GM23338 (cell line): Measurements from ENCODE around the gene CEP95.

Experiments used
- EZH2phosphoT487 ChIP-seq: fragments of 200-600 bp; sonication (generic); IDR thresholded peaks from one replicate; pipeline ENCODE4 v1.8.1; 2018; ENCODE audit warnings: antibody characterized with exemption; ENCODE audit not compliant: unreplicated experiment
- POLR2AphosphoS5 ChIP-seq: IDR thresholded peaks from 2 replicates; pipeline ENCODE4 v1.6.1; 2016; ENCODE audit warnings: antibody characterized with exemption, low read depth
- ZNF331 ChIP-seq: fragments of 250-450 bp; sonication (Bioruptor Pico); IDR thresholded peaks from 2 replicates; pipeline ENCODE4 v1.5.0; 2020; ENCODE audit warnings: low read depth, mild to moderate bottlenecking, moderate library complexity

DNA sequence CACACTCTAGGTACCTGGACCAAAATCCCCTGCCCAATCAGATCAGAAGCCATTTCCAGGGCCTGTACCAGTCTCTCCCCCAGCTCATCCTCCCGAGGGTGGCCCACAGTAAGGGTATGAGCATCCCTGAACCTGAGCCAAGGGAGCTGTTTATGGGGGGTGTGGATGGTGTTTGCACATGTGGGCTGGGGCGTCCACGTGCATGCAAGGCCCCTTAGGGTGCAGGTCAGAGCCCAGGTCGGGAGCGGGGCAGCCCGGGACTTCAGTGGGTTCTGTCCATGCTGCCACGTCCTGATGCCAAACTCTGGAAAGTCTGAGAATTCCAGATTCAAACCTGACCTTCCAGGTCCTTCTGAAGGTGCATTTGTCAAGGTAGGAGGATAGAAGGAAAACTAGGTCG, 48.0 kb upstream of the CEP95 start:
- TF ChIP-seq POLR2AphosphoS5 (no peak), EZH2phosphoT487 (no peak), ZNF331 (no peak)
